Sigmoid colon (tissue), 4 donors: ENCODE results near the gene CHCHD1.

Experiments
- CTCF ChIP-seq, 4 experiments: fragments of 450-650 bp in 3 of 4; fragments of 200-600 bp in 1 of 4; IDR thresholded peaks; one replicate each; pipeline ENCODE4 v1.5.1; 2016 to 2019; ENCODE audit warnings: antibody characterized with exemption in 4 of 4, mild to moderate bottlenecking in 3 of 4, moderate library complexity in 2 of 4
- EP300 ChIP-seq, 4 donors: sonication (generic); formaldehyde crosslinking; IDR thresholded peaks; one replicate each; pipeline ENCODE4 v1.6.1; 2017; ENCODE audit warnings: antibody characterized with exemption in 4 of 4
- POLR2A ChIP-seq, 2 donors: fragments of 450-650 bp; IDR thresholded peaks; one replicate each; pipeline ENCODE4 v1.6.1; 2016; ENCODE audit warnings: antibody characterized with exemption in 2 of 2, mild to moderate bottlenecking in 2 of 2, moderate library complexity in 2 of 2
- POLR2AphosphoS5 ChIP-seq, 4 donors: sonication (generic); formaldehyde crosslinking; IDR thresholded peaks; one replicate each; pipeline ENCODE4 v1.6.1; 2017; ENCODE audit warnings: antibody characterized with exemption in 4 of 4

- TF ChIP-seq EP300 (IDR thresholded peaks at IDR 0.05) (no peak), CTCF (IDR thresholded peaks at IDR 0.05) (no peak), POLR2A (IDR thresholded peaks at IDR 0.05) (no peak), POLR2AphosphoS5 (IDR thresholded peaks at IDR 0.05) (no peak)
Observed at GRCh38 chr10:73814276-73814895, 32.5 kb downstream of the CHCHD1 start.
